Chondrocyte (in vitro differentiated cells): ENCODE results near the gene MXRA8. TPM values are rescaled to one million over a fixed set of nuclear protein-coding genes. Genes with fewer than 3 reads are reported as not detected.

Experiments used
- DNase-seq: peaks from one replicate; pipeline ENCODE4 v3.0.0; 2021; ENCODE audit warnings: mixed read lengths, low spot score
- H3K27ac Mint-ChIP-seq: one replicate; pipeline ENCODE4 v1.8.0; 2021; ENCODE audit warnings: mild to moderate bottlenecking, moderate library complexity, mixed read lengths; ENCODE audit not compliant: unreplicated experiment
- H3K27me3 Mint-ChIP-seq: 2 replicates; pipeline ENCODE4 v1.8.0; 2021; ENCODE audit warnings: low read depth, mixed read lengths
- H3K36me3 Mint-ChIP-seq: 2 replicates; pipeline ENCODE4 v1.8.0; 2021; ENCODE audit warnings: low read depth, mixed read lengths
- H3K4me1 Mint-ChIP-seq: 2 replicates; pipeline ENCODE4 v1.8.0; 2021; ENCODE audit warnings: low read depth, mild to moderate bottlenecking, mixed read lengths
- H3K4me3 Mint-ChIP-seq: one replicate; pipeline ENCODE4 v1.8.0; 2021; ENCODE audit warnings: mild to moderate bottlenecking, moderate library complexity, mixed read lengths; ENCODE audit not compliant: unreplicated experiment
- H3K9me3 Mint-ChIP-seq: 2 replicates; pipeline ENCODE4 v1.8.0; 2021; ENCODE audit warnings: low read depth, mixed read lengths
- CTCF ChIP-seq: fragments of 200-600 bp; sonication (generic); IDR thresholded peaks from 2 replicates; pipeline ENCODE4 v1.5.0; 2021; ENCODE audit warnings: antibody characterized with exemption, mild to moderate bottlenecking, moderate library complexity
- total RNA-seq: library from RNA; stranded (reverse); gene quantifications from 3 replicates; pipeline ENCODE4 v1.2.1, GENCODE V29; 2021

MXRA8 gene
- total RNA-seq, 1 donor from 2014 or later = 158 TPM

GRCh38 chr1:1310109-1310385 is 48.3 kb downstream of the MXRA8 start:
- H3K4me1 Mint-ChIP-seq = peaks cover 22% of the 10 kb centered on the region
- no peaks in the 10 kb centered on the region for H3K27me3 Mint-ChIP-seq
- no peak for DNase-seq
- H3K27ac Mint-ChIP-seq = no peak overlapping the region
- no peaks in the 10 kb centered on the region for H3K9me3 Mint-ChIP-seq
- peaks cover 10% of the 10 kb centered on the region for H3K36me3 Mint-ChIP-seq
- TF ChIP-seq CTCF = no peak
- peak overlapping the region; percentile 70 for H3K4me3 Mint-ChIP-seq

GRCh38 chr1:1309251-1310108 is 48.9 kb downstream of the MXRA8 start:
- Mint-ChIP-seq H3K4me1 (peaks cover 28% of the 10 kb centered on the region), H3K27ac (peak overlapping the region; percentile 36), H3K36me3 (peaks cover 7% of the 10 kb centered on the region), H3K9me3 (no peaks in the 10 kb centered on the region), H3K27me3 (no peaks in the 10 kb centered on the region), H3K4me3 (peak overlapping the region; percentile 70)
- TF ChIP-seq CTCF = no peak
- no peak for DNase-seq

DNA sequence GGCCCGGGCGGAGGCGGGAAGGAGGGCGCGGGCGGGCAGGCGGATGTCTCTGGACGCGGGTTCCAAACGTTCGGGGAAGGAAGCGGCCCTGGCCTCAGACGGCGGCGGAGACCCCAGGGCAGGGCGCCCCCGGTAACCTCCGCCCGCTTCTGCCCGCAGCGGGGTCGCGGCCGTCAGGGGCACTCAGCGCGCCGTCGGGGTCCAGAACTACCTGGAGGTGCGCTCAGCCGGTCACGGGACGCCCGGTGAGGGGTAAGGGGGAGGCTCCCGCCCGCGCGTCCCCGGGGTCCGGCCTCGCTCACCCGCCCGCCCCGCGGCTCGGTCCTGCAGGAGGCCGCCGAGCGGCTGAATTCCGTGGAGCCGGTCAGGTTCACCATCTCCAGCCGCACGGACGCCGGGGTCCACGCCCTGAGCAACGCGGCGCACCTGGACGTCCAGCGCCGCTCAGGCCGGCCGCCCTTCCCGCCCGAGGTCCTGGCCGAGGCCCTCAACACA is 49.6 kb downstream of the MXRA8 start:
- Mint-ChIP-seq H3K9me3 (no peaks in the 10 kb centered on the region), H3K27ac (peak overlapping the region; percentile 71), H3K27me3 (no peaks in the 10 kb centered on the region), H3K4me1 (peaks cover 30% of the 10 kb centered on the region), H3K36me3 (peaks cover 6% of the 10 kb centered on the region), H3K4me3 (peak overlapping the region; percentile 75)
- no peak for DNase-seq
- TF ChIP-seq CTCF = no peak

DNA sequence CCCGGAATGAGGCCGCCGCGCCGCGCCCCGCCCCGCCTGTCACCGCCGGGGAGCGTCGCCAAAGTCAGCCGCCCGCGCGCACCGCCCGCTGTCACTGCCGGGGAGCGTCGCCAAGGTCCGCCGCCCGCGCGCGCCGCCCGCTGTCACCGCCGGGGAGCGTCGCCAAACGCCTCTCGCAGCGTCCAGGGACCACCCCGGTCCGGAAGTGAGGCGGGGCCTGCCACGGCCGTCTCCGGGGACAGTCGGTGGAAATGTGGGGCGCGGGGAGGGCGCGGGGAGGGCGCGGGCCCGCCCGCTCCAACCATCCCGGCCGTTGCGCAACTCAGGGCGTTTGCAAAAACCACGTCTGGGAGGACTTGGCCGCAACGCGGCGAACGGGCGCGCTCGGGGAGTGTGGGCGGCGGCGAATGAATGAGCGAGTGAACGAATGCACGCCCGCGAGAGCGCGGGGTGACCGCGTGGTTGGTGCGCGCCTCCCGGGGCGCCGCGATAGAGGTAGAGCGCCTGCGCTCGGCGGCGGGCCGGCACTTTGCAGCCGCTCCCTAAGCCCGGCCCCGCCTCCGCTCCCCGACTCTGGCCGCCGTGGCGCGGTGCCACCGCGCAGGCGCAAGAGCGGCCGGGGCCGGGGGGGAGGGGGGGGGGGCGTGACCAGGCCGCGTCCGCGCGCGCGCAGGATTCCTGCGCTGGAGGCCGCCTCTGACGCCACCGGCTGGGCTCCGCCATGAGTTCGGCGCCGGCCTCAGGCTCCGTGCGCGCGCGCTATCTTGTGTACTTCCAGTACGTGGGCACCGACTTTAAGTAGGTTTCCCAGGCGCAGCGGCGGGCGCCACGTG is 50.2 kb downstream of the MXRA8 start, which contains the start of the genes ACAP3 and PUSL1:
Gene ACAP3 (minus strand): TSS at position 8 of the 833 bp plus-strand sequence. CDS start 115 bp downstream, outside the sequence.
Gene PUSL1 (plus strand): TSS at position 675 of the 833 bp plus-strand sequence. CDS start 47 bp downstream, at position 722.
- Mint-ChIP-seq H3K27me3 (no peaks in the 10 kb centered on the region), H3K36me3 (peaks cover 1% of the 10 kb centered on the region), H3K4me1 (peaks cover 30% of the 10 kb centered on the region), H3K9me3 (no peaks in the 10 kb centered on the region), H3K27ac (peak within 1 kb of the TSS; percentile 83), H3K4me3 (peak within 1 kb of the TSS; percentile 82)
- DNase-seq = no peak
- peak; percentile 36 for TF ChIP-seq CTCF
